H9 (cell line): ENCODE data around the gene NAMPT. TPM values are rescaled to one million over a fixed set of nuclear protein-coding genes. Genes with fewer than 3 reads are reported as not detected.

Source experiments
- DNase-seq: peaks from one replicate; pipeline ENCODE4 v3.0.0-alpha.2; 2017
- H2AFZ ChIP-seq: one replicate; pipeline ENCODE4 v1.6.1; 2013; ENCODE audit warnings: mild to moderate bottlenecking, low read length, control low read depth, moderate library complexity
- H2AK5ac ChIP-seq: 2 replicates; pipeline ENCODE4 v1.6.1; 2013; ENCODE audit warnings: low read length, control low read depth, mixed read lengths; ENCODE audit not compliant: insufficient read length
- H2BK120ac ChIP-seq: one replicate; pipeline ENCODE4 v1.6.1; 2013; ENCODE audit warnings: low read depth, mild to moderate bottlenecking, low read length, control low read depth, inconsistent platforms; ENCODE audit not compliant: poor library complexity, severe bottlenecking
- H2BK12ac ChIP-seq: 2 replicates; pipeline ENCODE4 v1.6.1; 2013; ENCODE audit warnings: low read length, control low read depth, mixed read lengths, low read depth; ENCODE audit not compliant: insufficient read length
- H2BK15ac ChIP-seq: 2 replicates; pipeline ENCODE4 v1.6.1; 2013; ENCODE audit warnings: low read depth, low read length, control low read depth
- H2BK20ac ChIP-seq: one replicate; pipeline ENCODE4 v1.6.1; 2013; ENCODE audit warnings: low read depth, mild to moderate bottlenecking, low read length, control low read depth, inconsistent platforms; ENCODE audit not compliant: poor library complexity, severe bottlenecking
- H2BK5ac ChIP-seq: 2 replicates; pipeline ENCODE4 v1.6.1; 2013; ENCODE audit warnings: low read length, control low read depth, mixed read lengths; ENCODE audit not compliant: insufficient read length
- H3K14ac ChIP-seq: 2 replicates; pipeline ENCODE4 v1.6.1; 2013; ENCODE audit warnings: low read length, control low read depth; ENCODE audit not compliant: insufficient read depth
- H3K18ac ChIP-seq: 2 replicates; pipeline ENCODE4 v1.6.1; 2013; ENCODE audit warnings: low read depth, mild to moderate bottlenecking, mixed read lengths, low read length, control low read depth; ENCODE audit not compliant: insufficient read length
- H3K23ac ChIP-seq: 2 replicates; pipeline ENCODE4 v1.6.1; 2013; ENCODE audit warnings: low read length, control low read depth, mixed read lengths, low read depth; ENCODE audit not compliant: insufficient read length
- H3K23me2 ChIP-seq: 2 replicates; pipeline ENCODE4 v1.6.1; 2013; ENCODE audit warnings: low read depth, mild to moderate bottlenecking, mixed read lengths, low read length, control low read depth; ENCODE audit not compliant: insufficient read length, poor library complexity, severe bottlenecking
- H3K27ac ChIP-seq: 2 replicates; pipeline ENCODE4 v1.5.1; 2013; ENCODE audit warnings: low read length, control low read depth, mixed read lengths, low read depth; ENCODE audit not compliant: insufficient read length
- H3K27me3 ChIP-seq: 2 replicates; pipeline ENCODE4 v1.6.1; 2013; ENCODE audit warnings: low read length, control low read depth, inconsistent platforms; ENCODE audit not compliant: insufficient read depth
- H3K4ac ChIP-seq: 2 replicates; pipeline ENCODE4 v1.6.1; 2013; ENCODE audit warnings: low read depth, mild to moderate bottlenecking, control low read depth, inconsistent platforms, low read length, moderate library complexity
- H3K4me1 ChIP-seq: 2 replicates; pipeline ENCODE4 v1.6.1; 2013; ENCODE audit warnings: low read length, control low read depth, inconsistent platforms; ENCODE audit not compliant: insufficient read depth
- H3K4me2 ChIP-seq: 2 replicates; pipeline ENCODE4 v1.6.1; 2013; ENCODE audit warnings: low read length, control low read depth, mixed read lengths; ENCODE audit not compliant: insufficient read length, insufficient read depth
- H3K56ac ChIP-seq: 2 replicates; pipeline ENCODE4 v1.6.1; 2013; ENCODE audit warnings: low read depth, mild to moderate bottlenecking, mixed read lengths, low read length, control low read depth; ENCODE audit not compliant: insufficient read length
- H3K79me1 ChIP-seq: 2 replicates; pipeline ENCODE4 v1.6.1; 2013; ENCODE audit warnings: low read depth, mild to moderate bottlenecking, moderate library complexity, low read length, control low read depth, inconsistent platforms; ENCODE audit not compliant: insufficient read depth, poor library complexity, severe bottlenecking
- H3K79me2 ChIP-seq: 2 replicates; pipeline ENCODE4 v1.6.1; 2013; ENCODE audit warnings: low read length, control low read depth, inconsistent platforms; ENCODE audit not compliant: insufficient read depth
- H3K9ac ChIP-seq: 2 replicates; pipeline ENCODE4 v1.6.1; 2013; ENCODE audit warnings: low read length, control low read depth, mixed read lengths; ENCODE audit not compliant: insufficient read length; ENCODE audit errors: extremely low read depth
- H3K9me3 ChIP-seq: one replicate; pipeline ENCODE4 v1.6.1; 2013; ENCODE audit warnings: low read depth, low read length, inconsistent platforms; ENCODE audit not compliant: control insufficient read depth
- H3T11ph ChIP-seq: one replicate; pipeline ENCODE4 v1.6.1; 2013; ENCODE audit warnings: mild to moderate bottlenecking, low read length, control low read depth, inconsistent platforms
- H4K20me1 ChIP-seq: one replicate; pipeline ENCODE4 v1.6.1; 2013; ENCODE audit not compliant: control insufficient read depth, insufficient read length, insufficient read depth
- H4K5ac ChIP-seq: 2 replicates; pipeline ENCODE4 v1.6.1; 2013; ENCODE audit warnings: low read depth, mild to moderate bottlenecking, mixed read lengths, low read length, control low read depth; ENCODE audit not compliant: insufficient read length
- H4K8ac ChIP-seq: replicated peaks from 2 replicates; pipeline ENCODE4 v1.6.1; 2013; ENCODE audit warnings: low read length, control low read depth, mixed read lengths, low read depth; ENCODE audit not compliant: insufficient read length
- H4K91ac ChIP-seq: 2 replicates; pipeline ENCODE4 v1.6.1; 2013; ENCODE audit warnings: low read depth, mild to moderate bottlenecking, moderate library complexity, mixed read lengths, low read length, control low read depth; ENCODE audit not compliant: insufficient read length
- H3K27ac Mint-ChIP-seq, 3 experiments: 2 replicates in 2 of 3; 3 replicates in 1 of 3; pipeline ENCODE4 v1.8.0; 2020 to 2021; ENCODE audit warnings: mixed read lengths in 3 of 3, mild to moderate bottlenecking in 1 of 3, moderate library complexity in 1 of 3
- H3K27me3 Mint-ChIP-seq: 2 replicates; pipeline ENCODE4 v1.8.0; 2021; ENCODE audit warnings: low read depth, mild to moderate bottlenecking, moderate library complexity, mixed read lengths
- H3K36me3 Mint-ChIP-seq, 3 experiments: 2 replicates in 2 of 3; 3 replicates in 1 of 3; pipeline ENCODE4 v1.8.0; 2020 to 2021; ENCODE audit warnings: low read depth in 3 of 3, mixed read lengths in 3 of 3; ENCODE audit not compliant: insufficient read depth in 1 of 3
- H3K4me1 Mint-ChIP-seq, 2 experiments: 2 replicates each; pipeline ENCODE4 v1.8.0; 2020; ENCODE audit warnings: mixed read lengths in 2 of 2
- H3K4me3 Mint-ChIP-seq, 2 experiments: 2 replicates in 1 of 2; 3 replicates in 1 of 2; pipeline ENCODE4 v1.8.0; 2020 to 2021; ENCODE audit warnings: mild to moderate bottlenecking in 2 of 2, mixed read lengths in 2 of 2, moderate library complexity in 1 of 2
- H3K9me3 Mint-ChIP-seq, 2 experiments: 2 replicates in 1 of 2; 3 replicates in 1 of 2; pipeline ENCODE4 v1.8.0; 2020; ENCODE audit warnings: mild to moderate bottlenecking in 2 of 2, mixed read lengths in 2 of 2, moderate library complexity in 1 of 2
- WGBS: extraction: QIAGEN DNeasy Blood & Tissue Kit; methylation state at CpG from one replicate; pipeline ENCODE4 v1.1.7; 2013; ENCODE audit warnings: missing lambda C conversion rate, low lambda C conversion rate, mixed read lengths; ENCODE audit not compliant: insufficient read length; ENCODE audit errors: extremely low coverage; 5-methylcytosine and 5-hydroxymethylcytosine counted together
- total RNA-seq: library from RNA; stranded (reverse); gene quantifications from 2 replicates; pipeline ENCODE4 v1.2.1, GENCODE V29; 2021
- TF ChIP-seq, protein P1 (sequence below): fragments of 200-600 bp; sonication (generic); conservative IDR thresholded peaks from 3 replicates; pipeline ENCODE4 v1.8.0; 2021; ENCODE audit warnings: antibody characterized with exemption, mild to moderate bottlenecking

Gene NAMPT
- total RNA-seq, 1 experiment from 2014 or later = 83.5 TPM

DNA sequence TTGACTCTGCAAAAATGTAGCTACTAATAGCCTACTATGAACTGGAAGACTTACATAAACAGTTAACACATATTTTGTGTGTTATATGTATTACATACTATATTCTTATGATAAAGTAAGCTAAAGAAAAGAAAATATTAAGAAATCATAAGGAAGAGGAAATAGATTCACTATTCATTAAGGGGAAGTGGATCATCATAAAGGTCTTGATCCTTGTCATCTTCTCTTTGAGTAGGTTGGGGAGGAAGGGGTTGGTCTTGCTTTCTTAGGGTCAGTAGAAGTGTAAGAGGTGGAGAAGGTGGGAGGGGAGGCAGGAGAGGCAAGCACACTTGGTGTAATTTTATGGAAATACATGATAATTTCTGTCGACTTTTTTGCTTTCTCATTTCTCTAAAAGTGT, 81.3 kb downstream of the NAMPT start:
- no peak overlapping the region for H2BK5ac ChIP-seq
- no peak overlapping the region for H3K27ac ChIP-seq
- no peak overlapping the region for H3K4me2 ChIP-seq
- no peak overlapping the region for H2AK5ac ChIP-seq
- no peak overlapping the region for H2BK12ac ChIP-seq
- H2AFZ ChIP-seq = no peak overlapping the region
- TF ChIP-seq, protein P1, sequence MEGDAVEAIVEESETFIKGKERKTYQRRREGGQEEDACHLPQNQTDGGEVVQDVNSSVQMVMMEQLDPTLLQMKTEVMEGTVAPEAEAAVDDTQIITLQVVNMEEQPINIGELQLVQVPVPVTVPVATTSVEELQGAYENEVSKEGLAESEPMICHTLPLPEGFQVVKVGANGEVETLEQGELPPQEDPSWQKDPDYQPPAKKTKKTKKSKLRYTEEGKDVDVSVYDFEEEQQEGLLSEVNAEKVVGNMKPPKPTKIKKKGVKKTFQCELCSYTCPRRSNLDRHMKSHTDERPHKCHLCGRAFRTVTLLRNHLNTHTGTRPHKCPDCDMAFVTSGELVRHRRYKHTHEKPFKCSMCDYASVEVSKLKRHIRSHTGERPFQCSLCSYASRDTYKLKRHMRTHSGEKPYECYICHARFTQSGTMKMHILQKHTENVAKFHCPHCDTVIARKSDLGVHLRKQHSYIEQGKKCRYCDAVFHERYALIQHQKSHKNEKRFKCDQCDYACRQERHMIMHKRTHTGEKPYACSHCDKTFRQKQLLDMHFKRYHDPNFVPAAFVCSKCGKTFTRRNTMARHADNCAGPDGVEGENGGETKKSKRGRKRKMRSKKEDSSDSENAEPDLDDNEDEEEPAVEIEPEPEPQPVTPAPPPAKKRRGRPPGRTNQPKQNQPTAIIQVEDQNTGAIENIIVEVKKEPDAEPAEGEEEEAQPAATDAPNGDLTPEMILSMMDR = no peak
- no peaks in the 10 kb centered on the region for H3K23me2 ChIP-seq
- no peaks in the 10 kb centered on the region for H3K79me1 ChIP-seq
- no peak overlapping the region for H3T11ph ChIP-seq
- H3K4me1 ChIP-seq = no peaks in the 10 kb centered on the region
- Mint-ChIP-seq H3K36me3 (peaks cover 8 to 13% (median 8%) of the 10 kb centered on the region in 3 experiments; a peak in 6 of 7 replicates), H3K4me1 (peaks cover 4 to 5% of the 10 kb centered on the region in 2 experiments; a peak in 3 of 4 replicates), H3K4me3 (no peak overlapping the region), H3K27me3 (no peaks in the 10 kb centered on the region; the same call in 1 of the 2 replicates), H3K9me3 (peaks cover 14 to 17% of the 10 kb centered on the region in 2 experiments), H3K27ac (no peak overlapping the region)
- no peak overlapping the region for H4K5ac ChIP-seq
- no peaks in the 10 kb centered on the region for H4K20me1 ChIP-seq
- no peak overlapping the region for H3K56ac ChIP-seq
- no peak overlapping the region for H3K4ac ChIP-seq
- no peak overlapping the region for H3K9ac ChIP-seq
- H3K18ac ChIP-seq = no peak overlapping the region
- H3K23ac ChIP-seq = no peak overlapping the region
- no peak overlapping the region for H2BK15ac ChIP-seq
- H4K91ac ChIP-seq = no peak overlapping the region
- no peak for DNase-seq
- no peaks in the 10 kb centered on the region for H3K27me3 ChIP-seq
- no CpG with 5 or more reads among the region's 1 CpG for whole genome bisulfite sequencing
- H2BK120ac ChIP-seq = no peak overlapping the region
- H4K8ac ChIP-seq = no peak overlapping the region
- H3K14ac ChIP-seq = no peak overlapping the region
- H3K79me2 ChIP-seq = no peaks in the 10 kb centered on the region
- H3K9me3 ChIP-seq = peaks cover 5% of the 10 kb centered on the region
- no peak overlapping the region for H2BK20ac ChIP-seq
